Esophagus squamous epithelium (tissue), 5 donors: ENCODE measurements around the gene HADHA. TPM values are rescaled to one million over a fixed set of nuclear protein-coding genes. Genes with fewer than 3 reads are reported as not detected.
A peak's percentile ranks its signal among the peaks of the same experiment; 100 is the strongest.

Experiments used
- DNase-seq: peaks from one replicate; lab custom pipeline; 2025; lab: John Stamatoyannopoulos, UW
- H3K27ac ChIP-seq, 4 donors: fragments of 200-600 bp; sonication (generic); one replicate each; pipeline ENCODE4 v1.5.1; 2016 to 2019; ENCODE audit warnings: mild to moderate bottlenecking in 1 of 4
- H3K27me3 ChIP-seq, 4 donors: fragments of 200-600 bp; sonication (generic); 1 replicate in 3 of 4; 2 replicates in 1 of 4; pipeline versions ENCODE4 v1.5.1 to v1.6.0; 2017 to 2021; ENCODE audit warnings: antibody characterized with exemption in 1 of 4
- H3K36me3 ChIP-seq, 3 donors: fragments of 200-600 bp; sonication (generic); one replicate each; pipeline ENCODE4 v1.5.1; 2016 to 2019
- H3K4me1 ChIP-seq, 3 donors: fragments of 200-600 bp; sonication (generic); one replicate each; pipeline ENCODE4 v1.5.1; 2017 to 2019
- H3K4me3 ChIP-seq, 4 donors: fragments of 200-600 bp; sonication (generic); 1 replicate in 3 of 4; 2 replicates in 1 of 4; pipeline ENCODE4 v1.5.1; 2016 to 2019; ENCODE audit warnings: mild to moderate bottlenecking in 2 of 4, moderate library complexity in 1 of 4
- H3K9me3 ChIP-seq, 3 donors: fragments of 200-600 bp; sonication (generic); one replicate each; pipeline ENCODE4 v1.5.1; 2016 to 2019
- CTCF ChIP-seq, 6 experiments: fragments of 450-650 bp in 4 of 6; fragments of 200-600 bp in 2 of 6; sonication (generic) in 2 of 6; IDR thresholded peaks; one replicate each; pipeline ENCODE4 v1.5.1; 2016 to 2019; ENCODE audit warnings: antibody characterized with exemption in 6 of 6, mild to moderate bottlenecking in 4 of 6, moderate library complexity in 4 of 6
- POLR2A ChIP-seq, 4 donors: fragments of 450-650 bp; IDR thresholded peaks; one replicate each; pipeline ENCODE4 v1.6.1; 2017; ENCODE audit warnings: antibody characterized with exemption in 4 of 4, mild to moderate bottlenecking in 4 of 4, moderate library complexity in 3 of 4
- WGBS, 2 donors: methylation state at CpG; one replicate each; pipeline ENCODE4 v1.1.5; 2018; 5-methylcytosine and 5-hydroxymethylcytosine counted together
- intact Hi-C: fragments of 100-400 bp; cut with DNase I; formaldehyde crosslinking; loops from one replicate; pipeline ENCODE4 v1.15.0; 2022
- total RNA-seq, 4 donors: library from RNA; depleted of rRNA; stranded (reverse); fragments of >200 nt; gene quantifications; one replicate each; pipeline ENCODE4 v1.1.0, GENCODE V29; 2016
- donor health status: DM: yes; HTN: yes; CAD: no.

The HADHA gene
- 100 to 1,000 TPM in 3 of 4 donors, 10 to 100 TPM in 1; 84.7 to 161 (median 116) TPM for total RNA-seq

- WGBS, 2 donors, result 0 to 1% methylated on average over 3 to 25 of the region's 63 CpGs
- peak; percentile 81 for DNase-seq
- Histone ChIP-seq H3K36me3 (no peaks in the 10 kb centered on the region), H3K4me1 (peaks cover 22 to 83% (median 40%) of the 10 kb centered on the region in 3 donors), H3K27me3 (no peaks in the 10 kb centered on the region), H3K27ac (peak within 1 kb of the TSS; percentile 95 to 99 (median 96)), H3K4me3 (peak within 1 kb of the TSS; percentile 64 to 99 (median 80)), H3K9me3 (no peaks in the 10 kb centered on the region)
- peak in 4 of 6 experiments; percentile 6 to 43 (median 33) for TF ChIP-seq CTCF (IDR thresholded peaks at IDR 0.05)
- TF ChIP-seq POLR2A (IDR thresholded peaks at IDR 0.05), result peak in 2 of 4 donors; percentile 49 to 80
- intact Hi-C loops, result loop anchor here (10.0 kb wide), 1 partner anchor 60 kb away; no protein-coding TSS in a partner anchor
Observed at GRCh38 chr2:26244309-26245230, at the start of gene HADHA, which contains the start of gene HADHB. Gene HADHA (minus strand): TSS chr2:26244632. CDS start chr2:26244596, 36 bp downstream. Gene HADHB (plus strand): TSS chr2:26244939. CDS start chr2:26254255, 9,316 bp downstream.

GRCh38 chr2:26292646-26293045 lies 48.2 kb upstream of the HADHA start:
- TF ChIP-seq POLR2A (IDR thresholded peaks at IDR 0.05) (no peak), CTCF (IDR thresholded peaks at IDR 0.05) (no peak)
- H3K27ac ChIP-seq, result peak overlapping the region in 2 of 4 donors; percentile 30 to 45
- DNase-seq, result no peak
- H3K27me3 ChIP-seq, result no peaks in the 10 kb centered on the region
- no peak overlapping the region for H3K4me3 ChIP-seq
- peaks cover 0 to 21% (median 0%) of the 10 kb centered on the region in 3 donors for H3K4me1 ChIP-seq
- H3K36me3 ChIP-seq, result peaks cover 5 to 36% (median 8%) of the 10 kb centered on the region in 3 donors
- no peaks in the 10 kb centered on the region for H3K9me3 ChIP-seq
- 35 to 54% methylated on average over 6 of the region's 6 CpGs for WGBS, 2 donors
- intact Hi-C loops, result no loop called here

- DNase-seq, result no peak
- 69 to 81% methylated on average over 1 of the region's 1 CpG for WGBS, 2 donors
- Histone ChIP-seq H3K9me3 (no peaks in the 10 kb centered on the region), H3K27ac (no peak overlapping the region), H3K36me3 (peaks cover 5 to 63% (median 15%) of the 10 kb centered on the region in 3 donors), H3K27me3 (no peaks in the 10 kb centered on the region), H3K4me1 (peaks cover 0 to 16% (median 0%) of the 10 kb centered on the region in 3 donors), H3K4me3 (no peak overlapping the region)
- intact Hi-C loops, result no loop called here
- TF ChIP-seq CTCF (IDR thresholded peaks at IDR 0.05) (no peak), POLR2A (IDR thresholded peaks at IDR 0.05) (no peak)
Observed at GRCh38 chr2:26290001-26290400, 45.6 kb upstream of the HADHA start.

- TF ChIP-seq POLR2A (IDR thresholded peaks at IDR 0.05), result no peak
- TF ChIP-seq CTCF (IDR thresholded peaks at IDR 0.05), result no peak
- intact Hi-C loops, result no loop called here
- Histone ChIP-seq H3K36me3 (peaks cover 5 to 100% (median 39%) of the 10 kb centered on the region in 3 donors), H3K4me3 (no peak overlapping the region), H3K4me1 (peaks cover 0 to 10% (median 0%) of the 10 kb centered on the region in 3 donors), H3K9me3 (no peaks in the 10 kb centered on the region), H3K27me3 (no peaks in the 10 kb centered on the region), H3K27ac (no peak overlapping the region)
- DNase-seq, result no peak
- 100% methylated on average over 3 of the region's 3 CpGs for WGBS, 2 donors
Observed at GRCh38 chr2:26285931-26286330, 41.5 kb upstream of the HADHA start.

GRCh38 chr2:26284132-26284531 lies 39.7 kb upstream of the HADHA start:
- H3K9me3 ChIP-seq, result no peaks in the 10 kb centered on the region
- no peak overlapping the region for H3K27ac ChIP-seq
- peaks cover 8 to 100% (median 47%) of the 10 kb centered on the region in 3 donors for H3K36me3 ChIP-seq
- 80 to 86% methylated on average over 3 of the region's 3 CpGs for WGBS, 2 donors
- H3K27me3 ChIP-seq, result no peaks in the 10 kb centered on the region
- TF ChIP-seq CTCF (IDR thresholded peaks at IDR 0.05) (no peak), POLR2A (IDR thresholded peaks at IDR 0.05) (no peak)
- H3K4me1 ChIP-seq, result peaks cover 0 to 12% (median 0%) of the 10 kb centered on the region in 3 donors
- intact Hi-C loops, result no loop called here
- no peak overlapping the region for H3K4me3 ChIP-seq
- DNase-seq, result no peak
